Activated CD4-positive, alpha-beta T cell treated with anti-CD3 and anti-CD28 coated beads, Interleukin-2, amount 10 ng/mL, durations not matched to agents 24 days and 14 days (primary cell): Measurements from ENCODE around the gene SCN2A. TPM values are rescaled to one million over a fixed set of nuclear protein-coding genes. Genes with fewer than 3 reads are reported as not detected.
"Not testable (repeated sequence)": the region's sequence is repeated elsewhere in the genome, so short reads cannot be mapped to it uniquely, and the experiment has no call there.

Experiments used
- DNase-seq: peaks from one replicate; pipeline ENCODE4 v3.0.0; 2022
- H3K27ac Mint-ChIP-seq: one replicate; pipeline ENCODE4 v1.8.0; 2022; ENCODE audit warnings: mild to moderate bottlenecking, mixed read lengths
- H3K27me3 Mint-ChIP-seq: one replicate; pipeline ENCODE4 v1.8.0; 2022; ENCODE audit warnings: mixed read lengths
- H3K36me3 Mint-ChIP-seq: one replicate; pipeline ENCODE4 v1.8.0; 2022; ENCODE audit warnings: low read depth, mild to moderate bottlenecking, mixed read lengths
- H3K4me1 Mint-ChIP-seq: one replicate; pipeline ENCODE4 v1.8.0; 2021; ENCODE audit warnings: mixed read lengths
- H3K4me3 Mint-ChIP-seq: one replicate; pipeline ENCODE4 v1.8.0; 2022; ENCODE audit warnings: mild to moderate bottlenecking, moderate library complexity, mixed read lengths
- H3K9me3 Mint-ChIP-seq: one replicate; pipeline ENCODE4 v1.8.0; 2021; ENCODE audit warnings: mixed read lengths
- intact Hi-C: fragments of 100-400 bp; cut with micrococcal nuclease; formaldehyde crosslinking; loops from one replicate; pipeline ENCODE4 v1.15.1; 2023
- total RNA-seq: library from RNA; stranded (reverse); gene quantifications from 2 replicates; pipeline ENCODE4 v1.2.3, GENCODE V29; 2022

The SCN2A gene
- total RNA-seq, 1 donor from 2014 or later = not detected

DNA sequence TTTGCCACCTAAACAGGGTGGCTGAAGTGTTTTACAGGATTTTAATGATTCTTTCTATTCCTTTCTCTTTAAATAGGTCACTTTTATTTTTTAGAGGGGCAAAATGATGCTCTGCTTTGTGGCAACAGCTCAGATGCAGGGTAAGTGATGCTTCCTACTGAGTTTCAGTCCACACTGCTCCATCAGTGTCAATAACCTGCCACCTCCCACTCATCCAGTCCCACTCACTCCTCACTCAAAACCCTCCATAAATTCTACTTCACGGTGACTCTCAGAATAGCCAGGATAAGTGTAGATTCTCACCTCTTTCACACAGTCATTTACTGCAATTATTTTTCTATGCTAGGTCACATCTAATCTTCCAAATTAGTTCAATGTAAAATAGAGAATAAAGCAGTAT lies 72.7 kb downstream of the SCN2A start:
- intact Hi-C loops = no loop called here
- peaks cover 2% of the 10 kb centered on the region for H3K4me1 Mint-ChIP-seq
- peaks cover 4% of the 10 kb centered on the region for H3K27me3 Mint-ChIP-seq
- H3K36me3 Mint-ChIP-seq = no peaks in the 10 kb centered on the region
- H3K4me3 Mint-ChIP-seq = no peak overlapping the region
- no peak for DNase-seq
- H3K27ac Mint-ChIP-seq = no peak overlapping the region
- no peaks in the 10 kb centered on the region for H3K9me3 Mint-ChIP-seq

DNA sequence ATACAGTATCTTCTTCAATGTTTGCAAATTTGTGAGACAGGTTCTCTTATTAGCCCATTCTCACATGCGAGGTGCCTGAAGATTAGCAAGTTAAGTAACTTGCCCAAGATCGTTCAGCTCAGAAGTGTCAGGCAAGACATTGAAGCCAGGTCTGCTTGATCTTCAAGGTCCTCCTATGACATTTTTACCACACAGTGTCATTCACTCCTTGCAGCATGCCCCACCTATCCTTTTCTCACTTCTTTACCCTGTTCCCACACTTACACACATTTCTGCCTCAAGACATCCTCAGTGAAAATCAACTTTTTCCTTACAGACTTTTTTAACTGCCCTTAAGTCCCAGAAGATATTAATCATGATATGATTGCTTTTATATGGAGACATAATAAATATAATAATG lies 73.8 kb downstream of the SCN2A start:
- Mint-ChIP-seq H3K27ac (no peak overlapping the region), H3K27me3 (peaks cover 4% of the 10 kb centered on the region), H3K4me3 (no peak overlapping the region), H3K9me3 (no peaks in the 10 kb centered on the region), H3K4me1 (peaks cover 2% of the 10 kb centered on the region), H3K36me3 (no peaks in the 10 kb centered on the region)
- intact Hi-C loops = no loop called here
- DNase-seq = no peak

DNA sequence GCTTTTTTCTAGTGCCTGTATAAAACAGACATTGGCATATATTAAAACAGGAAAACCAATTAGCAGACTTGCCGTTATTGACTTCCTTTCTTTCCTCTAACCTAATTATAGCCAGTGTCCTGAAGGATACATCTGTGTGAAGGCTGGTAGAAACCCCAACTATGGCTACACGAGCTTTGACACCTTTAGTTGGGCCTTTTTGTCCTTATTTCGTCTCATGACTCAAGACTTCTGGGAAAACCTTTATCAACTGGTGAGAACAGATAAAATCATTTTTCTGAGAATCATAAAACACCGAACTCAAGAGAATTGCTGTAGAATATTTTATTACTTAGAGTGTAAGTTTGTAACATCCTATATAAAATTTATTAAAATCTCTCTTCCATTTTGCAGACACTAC lies 74.3 kb downstream of the SCN2A start:
- peaks cover 4% of the 10 kb centered on the region for H3K27me3 Mint-ChIP-seq
- intact Hi-C loops = no loop called here
- H3K9me3 Mint-ChIP-seq = no peaks in the 10 kb centered on the region
- H3K36me3 Mint-ChIP-seq = no peaks in the 10 kb centered on the region
- H3K4me1 Mint-ChIP-seq = peaks cover 2% of the 10 kb centered on the region
- H3K4me3 Mint-ChIP-seq = no peak overlapping the region
- no peak overlapping the region for H3K27ac Mint-ChIP-seq
- no peak for DNase-seq

DNA sequence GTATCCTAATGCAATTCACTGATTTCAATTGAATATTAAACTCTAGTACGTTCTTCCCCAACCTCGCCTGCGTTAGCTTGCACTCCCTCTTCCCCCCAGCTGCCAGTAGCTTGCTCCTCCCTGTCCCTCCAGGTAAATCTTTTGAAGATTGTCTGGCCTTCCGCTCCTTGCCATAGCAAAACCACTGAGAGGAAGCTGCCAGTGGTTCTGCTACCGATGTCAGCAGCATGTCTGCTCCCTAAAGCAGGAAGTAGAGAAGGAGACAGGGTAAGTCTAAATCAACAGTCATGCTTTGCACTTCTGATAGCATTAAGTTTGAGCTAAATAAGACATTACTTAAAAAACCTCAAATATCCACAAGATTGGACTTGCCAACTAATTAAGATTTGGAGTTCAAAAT lies 89.1 kb downstream of the SCN2A start:
- Mint-ChIP-seq H3K27me3 (no peaks in the 10 kb centered on the region), H3K9me3 (no peaks in the 10 kb centered on the region), H3K36me3 (no peaks in the 10 kb centered on the region), H3K4me3 (peak overlapping the region; percentile 34), H3K4me1 (peaks cover 10% of the 10 kb centered on the region), H3K27ac (no peak overlapping the region)
- intact Hi-C loops = no loop called here
- peak; percentile 73 for DNase-seq

DNA sequence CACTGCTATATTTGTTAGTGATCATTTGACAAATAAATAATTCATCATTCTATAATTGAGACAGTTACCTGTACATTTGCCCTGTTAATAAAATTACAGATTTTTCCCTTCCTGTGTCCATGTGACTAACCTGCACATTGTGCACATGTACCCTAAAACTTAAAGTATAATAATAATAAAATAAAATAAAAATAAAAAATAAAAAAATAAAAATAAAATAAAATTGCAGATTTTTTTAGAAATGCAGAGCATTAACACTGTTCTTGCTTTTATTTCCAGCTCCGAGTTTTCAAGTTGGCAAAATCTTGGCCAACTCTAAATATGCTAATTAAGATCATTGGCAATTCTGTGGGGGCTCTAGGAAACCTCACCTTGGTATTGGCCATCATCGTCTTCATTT lies 105.1 kb downstream of the SCN2A start:
- H3K27ac Mint-ChIP-seq, H3K4me1 Mint-ChIP-seq, H3K27me3 Mint-ChIP-seq, DNase-seq, H3K9me3 Mint-ChIP-seq, intact Hi-C loops, H3K4me3 Mint-ChIP-seq, H3K36me3 Mint-ChIP-seq: not testable (repeated sequence)

DNA sequence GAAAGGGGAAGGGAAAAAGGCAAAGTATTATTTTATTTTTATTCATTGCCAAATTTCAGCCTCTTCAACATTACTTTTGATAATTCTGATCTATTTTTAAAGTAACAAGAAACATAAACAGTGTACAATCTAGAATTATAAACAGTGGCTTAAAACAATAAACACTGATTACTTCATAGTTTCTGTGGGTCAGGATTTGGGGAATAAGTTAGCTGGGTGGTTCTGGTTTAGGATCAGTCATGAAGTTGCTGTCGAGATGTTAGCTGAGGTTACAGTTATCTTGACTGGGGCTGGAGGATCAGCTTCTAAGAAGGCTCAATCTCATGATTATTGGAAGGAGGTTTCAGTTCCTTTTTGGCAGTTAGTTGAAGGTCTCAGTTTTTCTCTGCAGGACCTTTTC lies 109.2 kb downstream of the SCN2A start:
- H3K4me3 Mint-ChIP-seq = no peak overlapping the region
- H3K27me3 Mint-ChIP-seq = no peaks in the 10 kb centered on the region
- H3K27ac Mint-ChIP-seq = no peak overlapping the region
- no peak for DNase-seq
- H3K4me1 Mint-ChIP-seq = no peaks in the 10 kb centered on the region
- no peaks in the 10 kb centered on the region for H3K9me3 Mint-ChIP-seq
- H3K36me3 Mint-ChIP-seq = no peaks in the 10 kb centered on the region
- intact Hi-C loops = no loop called here

DNA sequence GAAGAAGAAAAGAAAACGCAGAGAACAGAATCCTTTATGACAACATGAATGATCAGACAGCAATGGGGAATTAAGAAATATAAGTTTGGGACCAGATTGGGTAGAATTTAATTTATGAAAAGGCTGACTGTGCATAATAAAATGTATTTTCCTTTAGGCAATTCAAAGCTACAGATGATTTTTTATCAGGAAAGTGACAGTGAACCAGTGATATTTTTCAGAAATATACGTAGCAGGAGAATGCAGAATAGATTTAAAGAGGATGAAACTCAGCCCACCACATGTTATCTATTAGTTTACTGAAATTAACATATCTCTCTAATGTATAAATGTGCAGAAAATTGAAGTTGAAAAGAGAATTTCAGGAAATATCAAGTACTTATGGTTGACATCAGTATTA lies 110.0 kb downstream of the SCN2A start:
- no peak overlapping the region for H3K27ac Mint-ChIP-seq

DNA sequence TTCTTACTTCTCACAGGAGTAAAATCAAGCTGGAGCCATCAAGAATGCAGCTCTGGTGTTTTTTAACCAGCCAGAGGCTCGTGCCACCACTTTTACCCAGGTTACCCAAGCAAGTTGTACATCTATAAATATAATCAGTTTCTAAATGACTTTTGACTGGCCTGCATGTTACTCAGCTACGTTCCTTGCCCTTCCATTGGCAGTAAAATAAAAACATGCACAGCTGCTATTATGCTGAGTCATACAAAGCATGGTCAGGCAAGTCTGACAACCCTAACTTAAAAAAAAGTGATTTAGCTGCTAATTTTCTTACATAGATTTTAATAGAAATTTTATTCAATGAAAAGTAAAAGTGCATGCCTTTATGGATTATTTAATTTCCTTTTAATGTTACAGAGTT lies 118.5 kb downstream of the SCN2A start:
- Mint-ChIP-seq H3K9me3 (no peaks in the 10 kb centered on the region), H3K27me3 (no peaks in the 10 kb centered on the region), H3K4me1 (no peaks in the 10 kb centered on the region), H3K36me3 (no peaks in the 10 kb centered on the region), H3K27ac (no peak overlapping the region), H3K4me3 (no peak overlapping the region)
- DNase-seq = no peak
- intact Hi-C loops = no loop called here

More for the DNA sequence above, 110.0 kb downstream of the SCN2A start:
- intact Hi-C loops = no loop called here
- H3K27me3 Mint-ChIP-seq = no peaks in the 10 kb centered on the region
- no peak overlapping the region for H3K4me3 Mint-ChIP-seq
- H3K9me3 Mint-ChIP-seq = no peaks in the 10 kb centered on the region
- no peak for DNase-seq
- H3K36me3 Mint-ChIP-seq = no peaks in the 10 kb centered on the region
- no peaks in the 10 kb centered on the region for H3K4me1 Mint-ChIP-seq

DNA sequence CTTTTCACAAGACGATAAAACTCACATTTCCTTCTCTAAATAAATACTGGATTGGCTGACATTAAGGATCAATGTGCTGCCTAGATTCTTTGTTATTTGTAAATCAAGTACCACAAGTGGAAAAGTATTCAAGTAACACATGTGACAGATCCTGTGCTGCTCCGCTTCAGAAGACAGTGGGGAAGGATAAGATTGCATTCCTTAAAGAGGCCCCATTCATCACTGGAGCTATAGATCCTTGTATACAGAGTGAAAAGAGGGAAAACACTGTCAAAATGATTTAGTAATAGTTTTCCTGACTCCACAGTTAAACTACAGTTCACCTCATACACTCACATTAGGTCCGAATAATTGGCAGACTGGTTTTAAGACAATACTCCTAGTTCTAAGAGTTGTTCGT lies 122.3 kb downstream of the SCN2A start:
- Mint-ChIP-seq H3K27me3 (no peaks in the 10 kb centered on the region), H3K9me3 (no peaks in the 10 kb centered on the region), H3K4me1 (no peaks in the 10 kb centered on the region), H3K27ac (no peak overlapping the region), H3K4me3 (no peak overlapping the region), H3K36me3 (no peaks in the 10 kb centered on the region)
- DNase-seq = no peak
- intact Hi-C loops = no loop called here

DNA sequence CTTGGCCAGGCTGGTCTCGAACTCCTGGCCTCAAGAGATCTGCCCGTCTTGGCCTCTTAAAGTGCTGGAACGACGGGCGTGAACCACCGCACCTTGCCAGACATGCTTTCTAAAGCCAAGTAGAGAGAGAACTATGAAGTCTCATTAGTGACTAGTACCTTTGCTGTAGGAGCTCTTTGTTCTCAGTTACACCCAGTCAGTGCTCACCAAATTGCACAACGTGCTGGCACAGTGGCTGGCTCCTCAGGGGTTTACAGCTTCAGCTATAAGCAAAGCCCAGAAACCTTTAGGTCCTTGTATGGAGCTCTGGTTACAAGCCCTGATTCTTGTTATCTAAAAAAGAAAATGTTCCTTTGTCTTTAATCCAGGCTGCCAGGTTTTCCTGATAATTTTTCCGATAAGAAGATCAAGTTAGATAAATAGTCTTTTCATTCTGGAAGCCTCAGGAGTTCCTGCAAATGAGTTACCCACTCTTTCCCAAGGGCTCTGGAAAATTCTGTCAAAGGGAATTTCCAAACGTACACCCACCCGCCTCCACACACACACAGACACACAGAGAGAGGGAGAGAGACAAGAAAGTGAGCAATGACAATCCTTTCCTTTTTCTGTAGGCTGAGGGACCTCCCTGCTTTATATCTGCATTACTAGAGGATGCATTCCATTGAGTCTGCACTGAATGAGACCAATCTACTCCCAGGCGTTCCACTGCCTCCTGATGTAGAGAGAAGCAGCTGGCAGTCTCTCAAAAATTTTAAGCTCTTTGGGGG lies 130.1 kb downstream of the SCN2A start:
- intact Hi-C loops = no loop called here
- Mint-ChIP-seq H3K4me3 (no peak overlapping the region), H3K9me3 (no peaks in the 10 kb centered on the region), H3K27ac (no peak overlapping the region), H3K36me3 (no peaks in the 10 kb centered on the region), H3K4me1 (no peaks in the 10 kb centered on the region), H3K27me3 (no peaks in the 10 kb centered on the region)
- DNase-seq = no peak

DNA sequence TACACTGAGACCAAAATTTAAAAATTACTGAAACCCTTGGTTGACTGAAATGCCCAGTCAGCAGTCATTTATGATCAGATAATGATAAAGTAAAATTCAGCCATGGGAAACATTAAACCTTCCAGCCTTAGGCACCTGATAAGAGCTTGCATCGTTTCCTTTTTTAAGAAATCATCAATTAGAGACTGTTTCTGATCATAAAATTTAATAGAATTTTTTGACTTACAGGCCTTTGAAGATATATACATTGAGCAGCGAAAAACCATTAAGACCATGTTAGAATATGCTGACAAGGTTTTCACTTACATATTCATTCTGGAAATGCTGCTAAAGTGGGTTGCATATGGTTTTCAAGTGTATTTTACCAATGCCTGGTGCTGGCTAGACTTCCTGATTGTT lies 130.7 kb downstream of the SCN2A start:
- intact Hi-C loops = no loop called here
- H3K27ac Mint-ChIP-seq = no peak overlapping the region
- H3K27me3 Mint-ChIP-seq = no peaks in the 10 kb centered on the region
- DNase-seq = no peak
- H3K4me3 Mint-ChIP-seq = no peak overlapping the region
- no peaks in the 10 kb centered on the region for H3K4me1 Mint-ChIP-seq
- no peaks in the 10 kb centered on the region for H3K9me3 Mint-ChIP-seq
- no peaks in the 10 kb centered on the region for H3K36me3 Mint-ChIP-seq

DNA sequence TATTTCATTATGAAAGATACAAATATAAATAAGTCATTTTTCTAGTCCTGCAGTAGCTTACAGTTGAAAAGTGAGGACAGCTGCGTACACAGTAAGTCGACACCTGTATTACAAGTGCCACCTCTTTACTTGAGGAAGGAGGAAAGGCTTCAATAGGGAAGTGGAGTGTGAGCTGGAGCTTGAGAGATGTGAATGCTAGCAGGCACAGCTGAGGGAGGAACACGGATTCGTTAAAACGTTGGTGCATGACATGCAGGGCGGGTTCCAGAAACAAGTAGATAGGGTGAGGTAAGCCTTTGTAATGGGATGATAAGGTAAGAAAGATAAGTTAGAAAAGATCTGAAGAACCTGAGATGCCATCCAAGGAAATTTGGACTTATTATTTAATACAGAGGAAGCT lies 132.1 kb downstream of the SCN2A start:
- no peaks in the 10 kb centered on the region for H3K4me1 Mint-ChIP-seq
- no peaks in the 10 kb centered on the region for H3K27me3 Mint-ChIP-seq
- H3K9me3 Mint-ChIP-seq = no peaks in the 10 kb centered on the region
- DNase-seq = no peak
- no peaks in the 10 kb centered on the region for H3K36me3 Mint-ChIP-seq
- no peak overlapping the region for H3K4me3 Mint-ChIP-seq
- no peak overlapping the region for H3K27ac Mint-ChIP-seq
- intact Hi-C loops = no loop called here

DNA sequence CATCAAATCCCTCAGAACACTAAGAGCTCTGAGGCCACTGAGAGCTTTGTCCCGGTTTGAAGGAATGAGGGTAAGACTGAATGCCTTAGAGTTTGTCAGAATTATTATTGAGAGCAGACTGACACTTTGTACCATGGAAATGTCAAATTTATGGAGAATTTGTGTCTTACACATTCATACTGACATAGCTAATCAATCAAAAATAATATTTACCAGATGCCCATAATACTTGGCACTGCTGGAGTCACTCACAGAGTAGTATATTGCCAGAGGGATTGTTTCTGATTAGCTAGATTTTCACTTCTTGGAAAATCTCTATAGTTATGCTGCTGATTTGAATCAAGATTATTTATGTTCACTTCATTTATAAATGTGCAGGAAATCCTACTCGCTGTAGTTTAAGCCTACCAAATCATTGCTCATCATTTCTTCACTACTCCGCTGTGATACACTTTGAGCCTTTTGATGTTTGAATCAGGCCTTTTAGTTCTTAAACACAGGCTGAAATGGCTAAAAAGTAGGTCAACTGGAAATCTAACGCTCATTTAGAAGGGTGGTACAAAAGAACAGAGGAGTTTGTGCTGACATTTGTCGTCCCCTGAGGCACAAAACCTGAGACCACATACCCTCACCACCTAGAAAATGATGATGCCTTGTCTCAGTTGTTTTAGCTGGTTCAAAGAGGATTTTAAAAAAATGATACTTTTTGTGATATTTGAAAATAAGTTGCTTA lies 134.2 kb downstream of the SCN2A start:
- Mint-ChIP-seq H3K36me3 (no peaks in the 10 kb centered on the region), H3K27ac (no peak overlapping the region), H3K4me3 (no peak overlapping the region), H3K9me3 (no peaks in the 10 kb centered on the region), H3K4me1 (no peaks in the 10 kb centered on the region), H3K27me3 (no peaks in the 10 kb centered on the region)
- intact Hi-C loops = no loop called here
- no peak for DNase-seq

DNA sequence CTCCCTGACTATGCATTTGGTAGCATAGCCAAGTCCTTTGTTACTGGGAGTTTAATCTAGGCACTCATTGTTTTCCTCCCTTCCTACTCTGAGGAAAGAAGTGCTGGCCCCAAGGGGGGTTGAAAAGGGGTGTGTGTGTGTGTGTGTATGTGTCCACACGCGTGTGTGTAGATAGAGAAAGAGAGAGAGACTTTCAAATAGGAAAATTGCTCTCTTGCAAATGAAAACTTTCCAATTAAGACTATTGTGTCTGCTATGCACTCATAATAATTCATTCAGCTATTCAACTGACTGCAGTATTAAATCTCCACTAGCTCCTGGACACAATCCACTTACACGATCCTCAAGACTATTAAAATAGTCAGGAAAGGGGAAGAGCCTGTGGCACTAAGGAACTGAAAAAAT lies 137.4 kb downstream of the SCN2A start:
- no peak overlapping the region for H3K4me3 Mint-ChIP-seq
- peaks cover 2% of the 10 kb centered on the region for H3K27me3 Mint-ChIP-seq
- no peak overlapping the region for H3K27ac Mint-ChIP-seq
- no peak for DNase-seq
- H3K4me1 Mint-ChIP-seq = no peaks in the 10 kb centered on the region
- no peaks in the 10 kb centered on the region for H3K36me3 Mint-ChIP-seq
- intact Hi-C loops = no loop called here
- H3K9me3 Mint-ChIP-seq = no peaks in the 10 kb centered on the region

DNA sequence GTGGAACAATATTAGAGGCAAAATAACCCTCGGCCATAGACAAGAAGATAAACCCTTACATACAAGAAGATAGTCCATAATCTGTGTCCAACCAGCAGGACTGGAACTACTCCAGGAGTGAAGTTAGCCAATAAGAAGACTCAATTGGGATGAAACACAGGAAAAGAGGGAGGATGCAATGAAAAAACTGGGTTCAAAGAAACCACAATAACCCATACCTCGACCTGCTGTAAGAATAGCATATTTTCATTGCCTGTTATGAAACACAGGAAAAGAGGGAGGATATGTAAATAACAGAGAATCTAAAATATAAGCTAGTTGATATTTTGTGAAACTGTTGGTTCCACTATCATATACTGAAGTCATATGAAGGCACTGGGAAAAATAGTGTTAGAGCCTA lies 143.1 kb downstream of the SCN2A start:
- peaks cover 11% of the 10 kb centered on the region for H3K27me3 Mint-ChIP-seq
- no peak overlapping the region for H3K4me3 Mint-ChIP-seq
- peaks cover 3% of the 10 kb centered on the region for H3K4me1 Mint-ChIP-seq
- H3K27ac Mint-ChIP-seq = no peak overlapping the region
- no peaks in the 10 kb centered on the region for H3K36me3 Mint-ChIP-seq
- intact Hi-C loops = no loop called here
- no peaks in the 10 kb centered on the region for H3K9me3 Mint-ChIP-seq
- DNase-seq = no peak
